ENCODE results near the gene ID1. TPM values are rescaled to one million over a fixed set of nuclear protein-coding genes. Genes with fewer than 3 reads are reported as not detected.

ID1 gene
- total and polyA plus RNA-seq, 10 of the 15 experiments (the other 5 are each of a cell fraction or from before 2014, with no cell fraction given), result 0.09 to 1.3 (median 0.47) TPM; not detected in 2

- TF ChIP-seq ZBTB33 (IDR thresholded peaks at IDR 0.05) (no peak), EP300 (IDR thresholded peaks at IDR 0.05; ENCODE audit: borderline replicate concordance in 1 of 2, control insufficient read depth in 1 of 2, low read depth in 2 of 2, low read length in 2 of 2) (no peak), GABPA (IDR thresholded peaks at IDR 0.05; ENCODE audit: low read depth) (no peak)
These were observed 2.7 kb upstream of the ID1 start (continued) for GRCh38 chr20:31602431-31602778.

GRCh38 chr20:31602779-31603441, 2.2 kb upstream of the ID1 start:
- SMC1A ChIA-PET (ENCODE audit: uncharacterized antibody, unreplicated experiment), result interaction anchor here (0.6 to 1.0 kb wide), 3 partner anchors 9 to 40 kb away, joined by 3 to 6 read pairs (median 3); no protein-coding TSS in a partner anchor
- no peak for TF ChIP-seq KLF5 (IDR thresholded peaks at IDR 0.05; ENCODE audit: partially characterized antibody)
- peak; percentile 14 for TF ChIP-seq SKIL (IDR thresholded peaks at IDR 0.05; ENCODE audit: low read depth, poor library complexity, severe bottlenecking)
- TF ChIP-seq NR2F1 (conservative IDR thresholded peaks at IDR 0.05), result 0 out of 2 replicates have a peak, but pooled peaks have one; percentile 19
- peak; percentile 74 for TF ChIP-seq CREM (IDR thresholded peaks at IDR 0.05; ENCODE audit: low read depth)
- no peak for TF ChIP-seq PRDM15 (CRISPR knock-in tag; IDR thresholded peaks at IDR 0.05)
- no peak for TF ChIP-seq CBX3 (IDR thresholded peaks at IDR 0.05; ENCODE audit: borderline replicate concordance, low read depth)
- no peak for TF ChIP-seq IKZF1 (conservative IDR thresholded peaks at IDR 0.05)
- TF ChIP-seq CREB1 (IDR thresholded peaks at IDR 0.05; ENCODE audit: low read depth), result no peak
- TF ChIP-seq TCF3 (IDR thresholded peaks at IDR 0.05; ENCODE audit: borderline replicate concordance, insufficient read depth, low read depth, low read length), result peak; percentile 76; the same call in 1 of the 2 replicates
- TF ChIP-seq RUNX3 (IDR thresholded peaks at IDR 0.05; ENCODE audit: low read length), result peak; percentile 86
- peak; percentile 89 for TF ChIP-seq JUNB (IDR thresholded peaks at IDR 0.05)

More at GRCh38 chr20:31602779-31603441, 2.2 kb upstream of the ID1 start:
- H3K27me3 ChIP-seq (replicated peaks in 1 of 2; ENCODE audit: control insufficient read depth in 2 of 2, insufficient read depth in 2 of 2, low read length in 1 of 2), result peaks cover 10 to 13% of the 10 kb centered on the region in 2 experiments
- peaks cover 21% of the 10 kb centered on the region for H3K4me1 ChIP-seq (ENCODE audit: control insufficient read depth, insufficient read depth, low read length)
- H3K9ac ChIP-seq (ENCODE audit: control insufficient read depth, insufficient read depth, low read length), result no peak overlapping the region
- FAIRE-seq, result peak; percentile 88
- no peaks in the 10 kb centered on the region for H4K20me1 ChIP-seq (ENCODE audit: control insufficient read depth, insufficient read depth)
- H3K4me3 ChIP-seq, result no peak overlapping the region
- WGBS (ENCODE audit: insufficient coverage, insufficient replicate concordance, low lambda C conversion rate, missing lambda C conversion rate), result under 1% methylated on average over 17 of the region's 17 CpGs
- H2AFZ ChIP-seq (ENCODE audit: control insufficient read depth, low read depth, low read length), result no peak overlapping the region
- H3K36me3 ChIP-seq (ENCODE audit: control insufficient read depth in 2 of 2, insufficient read depth in 2 of 2, low read length in 1 of 2), result no peaks in the 10 kb centered on the region
- in situ Hi-C loops (cut with MboI) (no loop called here), intact Hi-C loops (cut with micrococcal nuclease; ENCODE audit: unreplicated experiment) (no loop called here)
- H3K27ac ChIP-seq (ENCODE audit: control insufficient read depth, insufficient read depth), result no peak overlapping the region
- POLR2A ChIA-PET, result interaction anchor here (1.7 to 2.0 kb wide), 2 partner anchors 9 to 30 kb away, joined by 6 to 16 read pairs; no protein-coding TSS in a partner anchor
- H3K79me2 ChIP-seq (ENCODE audit: control insufficient read depth, insufficient read depth, low read length), result no peaks in the 10 kb centered on the region
- CTCF ChIA-PET, result interaction anchor here (1.2 to 18.6 kb wide), 4 partner anchors 10 to 39 kb away, joined by 4 to 958 read pairs (median 25); no protein-coding TSS in a partner anchor
- BruUV-seq (replicated peaks), result no TSS peak
- DNase-seq (ENCODE audit: low read depth, low spot score), result peak; percentile 51
- H3K4me2 ChIP-seq (ENCODE audit: control insufficient read depth, insufficient read depth), result peak overlapping the region; percentile 40
- ATAC-seq, result peak; percentile 76
- RAD21 ChIA-PET (ENCODE audit: unreplicated experiment), result interaction anchor here (0.6 to 1.9 kb wide), 4 partner anchors 14 to 34 kb away, joined by 3 to 8 read pairs (median 4); no protein-coding TSS in a partner anchor
- H3K9me3 ChIP-seq (replicated peaks; ENCODE audit: control insufficient read depth, insufficient read depth, low read length), result no peaks in the 10 kb centered on the region; the same call in 2 of the 3 replicates
